Measurements from ENCODE around the gene SMAD3. TPM values are rescaled to one million over a fixed set of nuclear protein-coding genes. Genes with fewer than 3 reads are reported as not detected.

The SMAD3 gene
- total and polyA plus RNA-seq, 8 donors: 30.9 to 53.6 (median 50.4) TPM

DNA sequence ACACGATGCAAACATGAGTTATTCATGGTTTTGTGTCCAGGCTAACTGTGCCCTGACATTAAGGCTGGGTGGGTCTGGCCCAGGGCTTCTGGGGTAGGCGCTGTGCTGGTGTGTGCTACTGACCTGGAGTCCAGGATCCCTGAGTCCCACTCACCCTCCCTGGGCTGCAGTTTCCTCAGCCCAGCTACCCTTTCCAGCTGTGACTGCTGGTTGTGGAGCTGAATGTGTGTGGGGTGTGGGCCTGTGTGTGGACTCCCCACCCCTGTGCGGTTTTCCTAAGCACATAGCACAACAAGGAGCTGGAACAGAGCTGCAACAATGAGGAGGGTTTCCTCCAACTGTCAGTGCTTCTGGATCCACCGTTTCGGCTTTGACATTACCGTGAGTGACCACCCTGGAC is 38.0 kb downstream of the SMAD3 start:
- intact Hi-C loops (cut with DNase I): no loop called here
- H3K4me1 ChIP-seq: peaks cover 38 to 94% of the 10 kb centered on the region in 2 donors
- no peaks in the 10 kb centered on the region for H3K9me3 ChIP-seq
- DNase-seq (no peak), ATAC-seq (no peak)
- H3K36me3 ChIP-seq: no peaks in the 10 kb centered on the region
- H3K27me3 ChIP-seq: no peaks in the 10 kb centered on the region
- no peak overlapping the region for H3K4me3 ChIP-seq
- TF ChIP-seq, protein P1, sequence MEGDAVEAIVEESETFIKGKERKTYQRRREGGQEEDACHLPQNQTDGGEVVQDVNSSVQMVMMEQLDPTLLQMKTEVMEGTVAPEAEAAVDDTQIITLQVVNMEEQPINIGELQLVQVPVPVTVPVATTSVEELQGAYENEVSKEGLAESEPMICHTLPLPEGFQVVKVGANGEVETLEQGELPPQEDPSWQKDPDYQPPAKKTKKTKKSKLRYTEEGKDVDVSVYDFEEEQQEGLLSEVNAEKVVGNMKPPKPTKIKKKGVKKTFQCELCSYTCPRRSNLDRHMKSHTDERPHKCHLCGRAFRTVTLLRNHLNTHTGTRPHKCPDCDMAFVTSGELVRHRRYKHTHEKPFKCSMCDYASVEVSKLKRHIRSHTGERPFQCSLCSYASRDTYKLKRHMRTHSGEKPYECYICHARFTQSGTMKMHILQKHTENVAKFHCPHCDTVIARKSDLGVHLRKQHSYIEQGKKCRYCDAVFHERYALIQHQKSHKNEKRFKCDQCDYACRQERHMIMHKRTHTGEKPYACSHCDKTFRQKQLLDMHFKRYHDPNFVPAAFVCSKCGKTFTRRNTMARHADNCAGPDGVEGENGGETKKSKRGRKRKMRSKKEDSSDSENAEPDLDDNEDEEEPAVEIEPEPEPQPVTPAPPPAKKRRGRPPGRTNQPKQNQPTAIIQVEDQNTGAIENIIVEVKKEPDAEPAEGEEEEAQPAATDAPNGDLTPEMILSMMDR (IDR thresholded peaks at IDR 0.05): no peak
- H3K27ac ChIP-seq: no peak overlapping the region

DNA sequence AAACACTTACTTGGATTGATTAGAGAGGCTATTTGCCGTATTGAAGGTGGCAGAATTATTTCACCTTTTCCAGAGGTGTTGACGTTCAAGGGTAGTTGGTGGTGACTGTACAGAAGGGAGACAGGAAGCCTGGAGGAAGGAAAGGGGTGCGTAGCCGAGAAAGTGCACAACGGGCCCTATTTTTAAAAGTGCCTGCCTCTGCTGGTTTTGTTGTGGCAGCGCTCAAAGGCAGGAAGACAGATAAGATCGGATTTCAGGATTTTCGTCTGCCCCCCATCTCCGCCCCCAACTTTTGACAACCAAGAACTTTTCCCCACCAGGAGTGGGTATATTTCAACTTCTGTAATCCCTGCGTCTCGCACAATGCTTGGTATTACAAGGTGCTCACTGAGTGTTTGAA is 38.5 kb downstream of the SMAD3 start:
- Histone ChIP-seq H3K4me3 (no peak overlapping the region), H3K9me3 (no peaks in the 10 kb centered on the region), H3K27ac (no peak overlapping the region), H3K36me3 (no peaks in the 10 kb centered on the region), H3K4me1 (peaks cover 40 to 94% of the 10 kb centered on the region in 2 donors), H3K27me3 (no peaks in the 10 kb centered on the region)
- intact Hi-C loops (cut with DNase I): no loop called here
- DNase-seq: no peak
- no peak for ATAC-seq
- TF ChIP-seq, protein P1 (IDR thresholded peaks at IDR 0.05): no peak

DNA sequence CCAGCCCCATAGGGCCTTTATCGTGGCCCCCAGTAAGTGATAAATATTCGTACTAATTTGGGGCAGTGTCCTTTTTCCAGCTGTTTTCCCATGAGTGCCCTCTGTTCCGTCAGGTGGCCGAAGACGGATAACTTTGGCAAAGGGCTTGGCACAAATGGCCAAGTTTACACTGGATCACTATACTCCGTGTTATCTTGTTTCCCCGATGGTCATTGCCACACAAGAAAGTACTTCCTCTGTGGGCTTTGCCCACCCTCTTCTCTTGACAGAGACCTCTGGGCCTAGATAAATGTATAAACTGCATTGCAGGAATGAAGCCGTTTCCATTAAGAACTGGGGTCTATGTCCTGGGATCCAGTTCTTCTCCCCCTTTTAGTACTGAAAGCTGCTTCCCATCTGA is 39.1 kb downstream of the SMAD3 start:
- peak overlapping the region in 1 of 2 donors; percentile 70 for H3K27ac ChIP-seq
- intact Hi-C loops (cut with DNase I): no loop called here

DNA sequence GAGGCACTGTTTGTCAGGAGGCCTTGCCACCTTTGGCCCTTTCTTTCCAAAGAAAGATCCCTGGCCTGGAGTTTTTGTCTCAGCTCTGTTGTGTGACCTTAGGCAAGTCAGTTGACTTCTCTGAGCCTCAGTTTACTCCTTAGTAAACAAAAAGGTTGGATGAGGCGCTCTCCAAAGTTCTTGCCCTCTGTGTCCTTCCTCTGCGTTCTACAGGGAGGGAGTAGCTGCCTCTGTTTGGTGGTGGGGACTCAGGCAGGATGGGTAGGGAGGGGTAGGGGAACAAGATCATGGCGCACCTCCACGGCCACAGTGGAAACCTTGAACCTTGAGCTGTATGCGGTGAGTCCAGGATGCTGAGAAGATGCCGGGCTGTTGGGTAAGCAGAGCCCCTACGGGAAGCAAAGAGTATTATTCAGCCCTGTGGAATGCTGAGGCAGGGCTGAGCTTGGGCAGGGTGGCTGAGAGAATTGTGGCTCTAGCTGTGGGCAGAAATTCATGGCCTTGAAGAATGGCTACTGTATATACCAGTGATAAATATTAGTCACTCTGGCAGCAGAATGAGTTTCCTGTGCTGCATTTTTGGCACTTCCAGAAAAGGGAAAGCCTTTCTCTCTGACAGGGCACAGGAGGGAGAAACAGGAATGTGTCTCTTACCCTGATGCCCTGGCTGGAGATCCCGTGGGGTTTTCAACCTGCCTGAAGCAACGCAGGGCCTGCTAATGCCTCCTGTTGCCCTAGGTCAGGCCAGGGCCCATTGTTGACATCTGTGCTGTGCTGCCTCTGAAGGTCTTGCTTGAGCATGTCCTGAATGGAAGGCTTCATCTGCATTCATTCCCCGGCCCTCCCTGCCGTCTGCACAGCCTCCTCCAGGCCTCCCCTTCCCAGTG is 39.9 kb downstream of the SMAD3 start:
- TF ChIP-seq, protein P1 (IDR thresholded peaks at IDR 0.05): no peak
- Histone ChIP-seq H3K27me3 (no peaks in the 10 kb centered on the region), H3K9me3 (no peaks in the 10 kb centered on the region), H3K4me1 (peaks cover 45 to 96% of the 10 kb centered on the region in 2 donors), H3K4me3 (no peak overlapping the region), H3K36me3 (no peaks in the 10 kb centered on the region), H3K27ac (peak overlapping the region; percentile 58 to 70)
- ATAC-seq (peak; percentile 63), DNase-seq (no peak)
- intact Hi-C loops (cut with DNase I): no loop called here

More for the DNA sequence above, 39.1 kb downstream of the SMAD3 start:
- ATAC-seq (no peak), DNase-seq (no peak)
- TF ChIP-seq, protein P1 (IDR thresholded peaks at IDR 0.05): no peak
- Histone ChIP-seq H3K27me3 (no peaks in the 10 kb centered on the region), H3K4me1 (peaks cover 44 to 94% of the 10 kb centered on the region in 2 donors), H3K36me3 (no peaks in the 10 kb centered on the region), H3K4me3 (no peak overlapping the region), H3K9me3 (no peaks in the 10 kb centered on the region)

DNA sequence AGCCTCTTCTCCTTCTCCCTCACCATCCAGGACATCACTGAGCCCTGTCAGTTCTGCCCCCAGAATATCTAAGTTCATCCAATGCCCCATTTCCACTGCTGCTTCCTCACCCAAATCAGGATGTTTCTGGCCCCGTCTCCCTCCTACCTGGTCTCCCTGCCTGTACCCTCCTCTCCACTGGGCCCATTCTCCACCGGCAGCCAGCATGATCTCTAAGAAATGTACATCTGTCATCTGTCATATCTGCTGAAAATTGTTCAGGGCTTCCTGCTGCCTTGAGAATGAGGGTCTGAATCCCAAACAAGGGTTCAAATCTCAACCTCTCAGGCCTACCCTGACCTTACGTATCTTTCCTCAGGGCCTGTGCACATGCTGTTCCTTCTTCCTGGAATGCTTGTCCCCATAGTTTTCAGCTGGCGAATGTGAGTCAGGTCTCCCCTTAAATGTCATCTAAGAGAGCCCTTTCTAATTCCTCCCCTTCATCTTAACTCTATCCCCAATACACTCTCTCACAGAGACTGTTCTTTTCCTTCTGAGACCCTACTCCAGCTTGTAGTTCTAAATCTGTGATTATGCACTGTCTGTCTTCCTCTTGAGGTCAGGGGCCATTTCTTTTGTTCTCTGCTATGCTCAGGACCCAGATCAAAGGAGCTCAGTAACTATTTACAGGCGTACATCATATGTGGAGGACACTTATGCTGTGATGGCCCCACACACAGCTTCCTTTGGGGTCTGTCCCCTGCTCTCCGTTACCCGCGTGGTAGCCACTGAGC is 40.8 kb downstream of the SMAD3 start:
- Histone ChIP-seq H3K4me3 (no peak overlapping the region), H3K27ac (peak overlapping the region; percentile 41 to 70), H3K36me3 (no peaks in the 10 kb centered on the region), H3K4me1 (peaks cover 45 to 96% of the 10 kb centered on the region in 2 donors), H3K9me3 (no peaks in the 10 kb centered on the region), H3K27me3 (no peaks in the 10 kb centered on the region)
- DNase-seq (no peak), ATAC-seq (no peak)
- TF ChIP-seq, protein P1 (IDR thresholded peaks at IDR 0.05): no peak
- intact Hi-C loops (cut with DNase I): no loop called here

All from left lung (tissue), 10 donors.